Measurements from ENCODE around the gene ZBTB48.

GRCh38 chr1:6630027-6630426 is 50.2 kb downstream of the ZBTB48 start:
- TF ChIP-seq YY1 (IDR thresholded peaks at IDR 0.05; ENCODE audit: insufficient read depth, insufficient read length) = no peak
- TF ChIP-seq ZNF274 (IDR thresholded peaks at IDR 0.05; ENCODE audit: low read depth, low read length) = no peak
- no peak for TF ChIP-seq SUZ12 (IDR thresholded peaks at IDR 0.05; ENCODE audit: extremely low read depth, insufficient read depth, insufficient read length)
